Measurements from ENCODE around the gene PTPRG. TPM values are rescaled to one million over a fixed set of nuclear protein-coding genes. Genes with fewer than 3 reads are reported as not detected.

The PTPRG gene
- total and polyA plus RNA-seq, 2 of the 13 experiments (the other 11 are each of a cell fraction or from before 2014, with no cell fraction given), result 8.0 to 25.3 TPM

DNA sequence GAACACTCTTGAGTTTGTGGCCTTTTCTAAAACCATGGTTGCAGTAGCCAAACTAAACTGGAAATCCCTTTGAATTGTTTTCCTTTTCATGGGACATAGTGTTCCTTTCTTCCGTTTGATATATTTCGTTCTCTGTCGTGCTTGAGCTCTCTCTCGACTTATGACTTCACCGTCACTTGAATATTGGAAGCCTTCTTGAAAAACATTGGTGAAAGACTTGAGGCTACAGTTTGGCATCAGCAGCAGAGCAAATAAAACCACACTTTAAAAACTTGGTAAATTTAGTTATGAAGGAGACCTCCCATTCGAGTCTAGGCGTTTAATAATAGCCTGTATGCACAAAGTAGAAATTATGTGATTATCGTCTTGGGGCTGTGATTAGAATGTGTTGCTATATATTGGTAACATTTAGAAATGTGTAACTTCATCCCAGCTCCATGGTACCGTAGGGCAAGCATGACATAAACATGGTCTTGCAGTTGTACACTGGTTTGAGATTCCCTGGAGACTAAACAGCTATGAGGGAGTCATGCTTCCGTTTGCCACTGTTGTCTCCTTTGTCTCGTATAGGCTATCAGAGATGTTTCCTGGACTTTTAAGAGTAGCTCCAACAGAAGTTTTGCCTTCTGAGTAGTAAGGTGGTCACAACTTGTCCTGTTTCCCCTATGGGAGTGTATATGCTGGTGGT lies 122.3 kb downstream of the PTPRG start:
- POLR2A ChIA-PET, result no interaction called here

GRCh38 chr3:61684386-61684785 lies 123.0 kb downstream of the PTPRG start:
- no peak for FAIRE-seq
- 100% methylated on average over 3 of the region's 3 CpGs for WGBS (ENCODE audit: low lambda C conversion rate)
- in situ Hi-C loops (cut with HindIII; ENCODE audit: extremely low pct_ligation_motif_present, low pct_unique_long_range_greater_than_20kb), result no loop called here
- TF ChIP-seq PHB2 (IDR thresholded peaks at IDR 0.05; ENCODE audit: partially characterized antibody) (no peak), ZNF816 (CRISPR knock-in tag; IDR thresholded peaks at IDR 0.05; ENCODE audit: borderline replicate concordance) (no peak), ZNF550 (CRISPR knock-in tag; IDR thresholded peaks at IDR 0.05; ENCODE audit: borderline replicate concordance) (no peak), HHEX (CRISPR knock-in tag; IDR thresholded peaks at IDR 0.05) (no peak), POLR2G (IDR thresholded peaks at IDR 0.05; ENCODE audit: low read depth, low read length) (no peak), THYN1 (CRISPR knock-in tag; IDR thresholded peaks at IDR 0.05; ENCODE audit: borderline replicate concordance, low read depth) (no peak), SP2 (CRISPR knock-in tag; IDR thresholded peaks at IDR 0.05) (no peak)
- TF ChIP-seq, protein P1, sequence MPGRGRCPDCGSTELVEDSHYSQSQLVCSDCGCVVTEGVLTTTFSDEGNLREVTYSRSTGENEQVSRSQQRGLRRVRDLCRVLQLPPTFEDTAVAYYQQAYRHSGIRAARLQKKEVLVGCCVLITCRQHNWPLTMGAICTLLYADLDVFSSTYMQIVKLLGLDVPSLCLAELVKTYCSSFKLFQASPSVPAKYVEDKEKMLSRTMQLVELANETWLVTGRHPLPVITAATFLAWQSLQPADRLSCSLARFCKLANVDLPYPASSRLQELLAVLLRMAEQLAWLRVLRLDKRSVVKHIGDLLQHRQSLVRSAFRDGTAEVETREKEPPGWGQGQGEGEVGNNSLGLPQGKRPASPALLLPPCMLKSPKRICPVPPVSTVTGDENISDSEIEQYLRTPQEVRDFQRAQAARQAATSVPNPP (CRISPR knock-in tag; IDR thresholded peaks at IDR 0.05), result no peak
- TF ChIP-seq, protein P2, sequence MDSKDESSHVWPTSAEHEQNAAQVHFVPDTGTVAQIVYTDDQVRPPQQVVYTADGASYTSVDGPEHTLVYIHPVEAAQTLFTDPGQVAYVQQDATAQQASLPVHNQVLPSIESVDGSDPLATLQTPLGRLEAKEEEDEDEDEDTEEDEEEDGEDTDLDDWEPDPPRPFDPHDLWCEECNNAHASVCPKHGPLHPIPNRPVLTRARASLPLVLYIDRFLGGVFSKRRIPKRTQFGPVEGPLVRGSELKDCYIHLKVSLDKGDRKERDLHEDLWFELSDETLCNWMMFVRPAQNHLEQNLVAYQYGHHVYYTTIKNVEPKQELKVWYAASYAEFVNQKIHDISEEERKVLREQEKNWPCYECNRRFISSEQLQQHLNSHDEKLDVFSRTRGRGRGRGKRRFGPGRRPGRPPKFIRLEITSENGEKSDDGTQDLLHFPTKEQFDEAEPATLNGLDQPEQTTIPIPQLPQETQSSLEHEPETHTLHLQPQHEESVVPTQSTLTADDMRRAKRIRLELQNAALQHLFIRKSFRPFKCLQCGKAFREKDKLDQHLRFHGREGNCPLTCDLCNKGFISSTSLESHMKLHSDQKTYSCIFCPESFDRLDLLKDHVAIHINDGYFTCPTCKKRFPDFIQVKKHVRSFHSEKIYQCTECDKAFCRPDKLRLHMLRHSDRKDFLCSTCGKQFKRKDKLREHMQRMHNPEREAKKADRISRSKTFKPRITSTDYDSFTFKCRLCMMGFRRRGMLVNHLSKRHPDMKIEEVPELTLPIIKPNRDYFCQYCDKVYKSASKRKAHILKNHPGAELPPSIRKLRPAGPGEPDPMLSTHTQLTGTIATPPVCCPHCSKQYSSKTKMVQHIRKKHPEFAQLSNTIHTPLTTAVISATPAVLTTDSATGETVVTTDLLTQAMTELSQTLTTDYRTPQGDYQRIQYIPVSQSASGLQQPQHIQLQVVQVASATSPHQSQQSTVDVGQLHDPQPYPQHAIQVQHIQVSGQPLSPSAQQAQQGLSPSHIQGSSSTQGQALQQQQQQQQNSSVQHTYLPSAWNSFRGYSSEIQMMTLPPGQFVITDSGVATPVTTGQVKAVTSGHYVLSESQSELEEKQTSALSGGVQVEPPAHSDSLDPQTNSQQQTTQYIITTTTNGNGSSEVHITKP (CRISPR knock-in tag; IDR thresholded peaks at IDR 0.05; ENCODE audit: low read depth), result no peak

More for the DNA sequence above, 122.3 kb downstream of the PTPRG start:
- CTCF ChIA-PET (ENCODE audit: low intra/inter-chr PET ratio, low total read pairs), result no interaction called here
- no TSS peak for BruUV-seq (replicated peaks)
- Histone ChIP-seq H3K9me3 (ENCODE audit: low read length) (no peaks in the 10 kb centered on the region), H3K27ac (ENCODE audit: extremely low read length, insufficient read depth, low read length) (no peak overlapping the region), H4K20me1 (ENCODE audit: insufficient read depth, low read length) (no peaks in the 10 kb centered on the region), H3K79me2 (ENCODE audit: insufficient read depth, low read length) (peaks cover 19% of the 10 kb centered on the region), H3K36me3 (replicated peaks in 1 of 2; ENCODE audit: control insufficient read depth in 1 of 2, insufficient read depth in 2 of 2, low read length in 2 of 2) (no peaks in the 10 kb centered on the region), H2AFZ (ENCODE audit: low read length) (no peak overlapping the region), H3K4me3 (replicated peaks in 1 of 3; ENCODE audit: insufficient read depth in 1 of 3, low read depth in 2 of 3, low read length in 3 of 3) (no peak overlapping the region), H3K9ac (ENCODE audit: insufficient read depth, low read depth, low read length) (no peak overlapping the region), H3K4me1 (ENCODE audit: insufficient read depth, low read length) (peaks cover 32% of the 10 kb centered on the region), H3K27me3 (ENCODE audit: control insufficient read depth in 1 of 2, insufficient read depth in 2 of 2, low read length in 2 of 2) (no peaks in the 10 kb centered on the region), H3K4me2 (ENCODE audit: low read depth, low read length) (no peak overlapping the region)
- TF ChIP-seq ZNF564 (CRISPR knock-in tag; IDR thresholded peaks at IDR 0.05) (no peak), GZF1 (CRISPR knock-in tag; IDR thresholded peaks at IDR 0.05) (no peak)
- TF ChIP-seq, protein P3, sequence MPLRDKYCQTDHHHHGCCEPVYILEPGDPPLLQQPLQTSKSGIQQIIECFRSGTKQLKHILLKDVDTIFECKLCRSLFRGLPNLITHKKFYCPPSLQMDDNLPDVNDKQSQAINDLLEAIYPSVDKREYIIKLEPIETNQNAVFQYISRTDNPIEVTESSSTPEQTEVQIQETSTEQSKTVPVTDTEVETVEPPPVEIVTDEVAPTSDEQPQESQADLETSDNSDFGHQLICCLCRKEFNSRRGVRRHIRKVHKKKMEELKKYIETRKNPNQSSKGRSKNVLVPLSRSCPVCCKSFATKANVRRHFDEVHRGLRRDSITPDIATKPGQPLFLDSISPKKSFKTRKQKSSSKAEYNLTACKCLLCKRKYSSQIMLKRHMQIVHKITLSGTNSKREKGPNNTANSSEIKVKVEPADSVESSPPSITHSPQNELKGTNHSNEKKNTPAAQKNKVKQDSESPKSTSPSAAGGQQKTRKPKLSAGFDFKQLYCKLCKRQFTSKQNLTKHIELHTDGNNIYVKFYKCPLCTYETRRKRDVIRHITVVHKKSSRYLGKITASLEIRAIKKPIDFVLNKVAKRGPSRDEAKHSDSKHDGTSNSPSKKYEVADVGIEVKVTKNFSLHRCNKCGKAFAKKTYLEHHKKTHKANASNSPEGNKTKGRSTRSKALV (CRISPR knock-in tag; IDR thresholded peaks at IDR 0.05), result no peak
- intact Hi-C loops (cut with micrococcal nuclease; ENCODE audit: unreplicated experiment) (no loop called here), in situ Hi-C loops (cut with HindIII; ENCODE audit: extremely low pct_ligation_motif_present, low pct_unique_long_range_greater_than_20kb) (no loop called here)
- DNase-seq (ENCODE audit: low spot score) (no peak), ATAC-seq (no peak), FAIRE-seq (no peak)
- over 99% methylated on average over 11 of the region's 11 CpGs for WGBS (ENCODE audit: low lambda C conversion rate)

More at GRCh38 chr3:61684386-61684785, 123.0 kb downstream of the PTPRG start:
- intact Hi-C loops (cut with micrococcal nuclease; ENCODE audit: unreplicated experiment), result no loop called here
- ATAC-seq (no peak), DNase-seq (ENCODE audit: low spot score) (no peak)
- peaks cover 35% of the 10 kb centered on the region for H3K4me1 ChIP-seq (ENCODE audit: insufficient read depth, low read length)
- H3K9ac ChIP-seq (ENCODE audit: insufficient read depth, low read depth, low read length), result no peak overlapping the region
- BruUV-seq (replicated peaks), result no TSS peak
- no peak overlapping the region for H3K4me2 ChIP-seq (ENCODE audit: low read depth, low read length)
- H3K4me3 ChIP-seq (replicated peaks in 1 of 3; ENCODE audit: insufficient read depth in 1 of 3, low read depth in 2 of 3, low read length in 3 of 3), result no peak overlapping the region
- H2AFZ ChIP-seq (ENCODE audit: low read length), result no peak overlapping the region
- H4K20me1 ChIP-seq (ENCODE audit: insufficient read depth, low read length), result no peaks in the 10 kb centered on the region
- ChIA-PET CTCF (ENCODE audit: low intra/inter-chr PET ratio, low total read pairs) (no interaction called here), POLR2A (no interaction called here)
- no peak overlapping the region for H3K27ac ChIP-seq (ENCODE audit: extremely low read length, insufficient read depth, low read length)
- no peaks in the 10 kb centered on the region for H3K27me3 ChIP-seq (ENCODE audit: control insufficient read depth in 1 of 2, insufficient read depth in 2 of 2, low read length in 2 of 2)
- no peaks in the 10 kb centered on the region for H3K9me3 ChIP-seq (ENCODE audit: low read length)
- peaks cover 19% of the 10 kb centered on the region for H3K79me2 ChIP-seq (ENCODE audit: insufficient read depth, low read length)
- no peaks in the 10 kb centered on the region for H3K36me3 ChIP-seq (replicated peaks in 1 of 2; ENCODE audit: control insufficient read depth in 1 of 2, insufficient read depth in 2 of 2, low read length in 2 of 2)

Data from HepG2 (cell line).